ENCODE results near the gene ZNF385B.

DNA sequence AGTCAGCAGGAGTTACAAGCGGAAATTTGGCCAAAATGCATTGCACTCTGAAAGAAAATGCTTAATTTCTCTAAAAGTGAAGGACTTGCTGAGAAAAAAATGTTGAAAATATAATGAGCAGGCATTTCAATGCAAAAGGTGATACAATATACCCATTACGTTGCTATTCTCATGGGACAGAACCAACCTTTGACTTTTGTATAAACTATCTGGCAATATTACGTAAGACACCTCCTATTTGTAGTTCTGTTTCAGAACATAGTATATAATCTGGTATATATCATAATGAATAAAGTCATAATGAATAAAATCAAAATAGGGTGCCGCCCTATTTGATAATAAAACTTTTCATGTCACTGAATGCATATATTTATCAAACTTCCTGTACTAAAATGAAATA, 310.6 kb downstream of the ZNF385B start:
- TF ChIP-seq GATA2 (IDR thresholded peaks at IDR 0.05; ENCODE audit: low read depth, low read length) (no peak), GATA3 (IDR thresholded peaks at IDR 0.05; ENCODE audit: low read depth, low read length) (no peak)
